Testis (tissue), 3 donors: ENCODE data around the gene RAB11FIP3. TPM values are rescaled to one million over a fixed set of nuclear protein-coding genes. Genes with fewer than 3 reads are reported as not detected.
A peak's percentile ranks its signal among the peaks of the same experiment; 100 is the strongest.

Source experiments
- DNase-seq: peaks from one replicate; pipeline ENCODE4 v3.0.0-alpha.2; 2019
- H3K27ac ChIP-seq, 2 donors: fragments of 200-600 bp; sonication (generic); one replicate each; pipeline ENCODE4 v1.5.1; 2019
- H3K27me3 ChIP-seq: fragments of 200-600 bp; sonication (generic); one replicate; pipeline ENCODE4 v1.5.1; 2019
- H3K36me3 ChIP-seq: fragments of 200-600 bp; sonication (generic); one replicate; pipeline ENCODE4 v1.5.1; 2017; ENCODE audit warnings: low read depth; ENCODE audit errors: missing control alignments
- H3K4me1 ChIP-seq: fragments of 200-600 bp; sonication (generic); one replicate; pipeline ENCODE4 v1.5.1; 2019
- H3K4me3 ChIP-seq, 2 donors: fragments of 200-600 bp; sonication (generic); one replicate each; pipeline ENCODE4 v1.5.1; 2017 to 2019
- H3K9me3 ChIP-seq: fragments of 200-600 bp; sonication (generic); one replicate; pipeline ENCODE4 v1.5.1; 2017
- POLR2A ChIP-seq: fragments of 450-650 bp; IDR thresholded peaks from one replicate; pipeline ENCODE4 v1.6.1; 2017; ENCODE audit warnings: antibody characterized with exemption, mild to moderate bottlenecking, moderate library complexity
- WGBS, 2 donors: methylation state at CpG; one replicate each; pipeline ENCODE4 v1.1.5; 2018; 5-methylcytosine and 5-hydroxymethylcytosine counted together
- intact Hi-C: fragments of 100-400 bp; cut with DNase I; formaldehyde crosslinking; loops from one replicate; pipeline ENCODE4 v1.15.1; 2023; ENCODE audit warnings: low total_unique reads
- polyA plus RNA-seq: library from polyadenylated mRNA; stranded (reverse); fragments of 350-450 nt; fragmentation: Illumina TruSeq; extraction: RNeasy Lipid Tissue Mini Kit (QIAGEN cat#74804); gene quantifications from one replicate; pipeline ENCODE4 v1.2.3, GENCODE V29; 2014; ENCODE audit warnings: low read depth, low replicate concordance; ENCODE audit not compliant: insufficient read depth
- total RNA-seq, 2 donors: library from RNA; depleted of rRNA; stranded (reverse); fragments of >200 nt; gene quantifications; one replicate each; pipeline ENCODE4 v1.2.3, GENCODE V29; 2016
- TF ChIP-seq, protein P1 (sequence below), 3 experiments: fragments of 450-650 bp in 2 of 3; fragments of 200-600 bp in 1 of 3; sonication (generic) in 1 of 3; IDR thresholded peaks; one replicate each; pipeline ENCODE4 v1.5.1; 2016 to 2019; ENCODE audit warnings: antibody characterized with exemption in 3 of 3, mild to moderate bottlenecking in 2 of 3, moderate library complexity in 1 of 3

Gene RAB11FIP3
- total and polyA plus RNA-seq, 3 donors from 2014 or later: 61.7 to 186 (median 166) TPM

DNA sequence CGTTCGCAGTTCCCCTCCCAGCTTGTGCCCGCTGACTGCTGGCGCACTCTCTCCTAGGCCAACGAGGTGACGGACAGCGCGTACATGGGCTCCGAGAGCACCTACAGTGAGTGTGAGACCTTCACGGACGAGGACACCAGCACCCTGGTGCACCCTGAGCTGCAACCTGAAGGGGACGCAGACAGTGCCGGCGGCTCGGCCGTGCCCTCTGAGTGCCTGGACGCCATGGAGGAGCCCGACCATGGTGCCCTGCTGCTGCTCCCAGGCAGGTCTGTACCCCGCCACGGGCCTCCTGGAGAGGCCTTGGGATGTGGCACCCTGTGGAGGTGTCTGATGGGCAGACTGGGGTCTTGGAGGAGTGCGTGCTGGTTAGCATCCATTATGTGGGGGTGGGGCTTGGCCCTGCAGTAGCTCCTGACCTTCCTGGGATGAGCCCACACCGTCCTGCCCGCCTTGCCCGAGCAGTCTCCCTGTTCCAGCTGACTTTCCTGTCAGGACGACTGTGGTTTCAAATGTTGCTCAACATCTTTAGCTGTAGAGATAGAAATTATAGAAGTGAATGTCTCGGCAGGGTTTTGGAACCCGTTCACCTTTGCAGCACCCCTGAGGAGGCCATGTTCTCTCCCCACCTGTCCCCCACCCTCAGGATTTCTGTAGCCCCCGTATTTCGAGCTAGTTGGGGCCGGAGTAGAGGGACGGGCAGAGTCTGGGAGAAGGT lies 57.2 kb downstream of the RAB11FIP3 start:
- H3K4me1 ChIP-seq: peaks cover 22% of the 10 kb centered on the region
- no peaks in the 10 kb centered on the region for H3K36me3 ChIP-seq
- H3K4me3 ChIP-seq: no peak overlapping the region
- peak overlapping the region; percentile 11 to 45 for H3K27ac ChIP-seq
- TF ChIP-seq, protein P1, sequence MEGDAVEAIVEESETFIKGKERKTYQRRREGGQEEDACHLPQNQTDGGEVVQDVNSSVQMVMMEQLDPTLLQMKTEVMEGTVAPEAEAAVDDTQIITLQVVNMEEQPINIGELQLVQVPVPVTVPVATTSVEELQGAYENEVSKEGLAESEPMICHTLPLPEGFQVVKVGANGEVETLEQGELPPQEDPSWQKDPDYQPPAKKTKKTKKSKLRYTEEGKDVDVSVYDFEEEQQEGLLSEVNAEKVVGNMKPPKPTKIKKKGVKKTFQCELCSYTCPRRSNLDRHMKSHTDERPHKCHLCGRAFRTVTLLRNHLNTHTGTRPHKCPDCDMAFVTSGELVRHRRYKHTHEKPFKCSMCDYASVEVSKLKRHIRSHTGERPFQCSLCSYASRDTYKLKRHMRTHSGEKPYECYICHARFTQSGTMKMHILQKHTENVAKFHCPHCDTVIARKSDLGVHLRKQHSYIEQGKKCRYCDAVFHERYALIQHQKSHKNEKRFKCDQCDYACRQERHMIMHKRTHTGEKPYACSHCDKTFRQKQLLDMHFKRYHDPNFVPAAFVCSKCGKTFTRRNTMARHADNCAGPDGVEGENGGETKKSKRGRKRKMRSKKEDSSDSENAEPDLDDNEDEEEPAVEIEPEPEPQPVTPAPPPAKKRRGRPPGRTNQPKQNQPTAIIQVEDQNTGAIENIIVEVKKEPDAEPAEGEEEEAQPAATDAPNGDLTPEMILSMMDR (IDR thresholded peaks at IDR 0.05): no peak
- no peak for TF ChIP-seq POLR2A
- 82 to 91% methylated on average over 25 to 27 of the region's 31 CpGs for WGBS, 2 donors
- no peaks in the 10 kb centered on the region for H3K27me3 ChIP-seq
- no peaks in the 10 kb centered on the region for H3K9me3 ChIP-seq
- DNase-seq: no peak
- intact Hi-C loops: no loop called here

DNA sequence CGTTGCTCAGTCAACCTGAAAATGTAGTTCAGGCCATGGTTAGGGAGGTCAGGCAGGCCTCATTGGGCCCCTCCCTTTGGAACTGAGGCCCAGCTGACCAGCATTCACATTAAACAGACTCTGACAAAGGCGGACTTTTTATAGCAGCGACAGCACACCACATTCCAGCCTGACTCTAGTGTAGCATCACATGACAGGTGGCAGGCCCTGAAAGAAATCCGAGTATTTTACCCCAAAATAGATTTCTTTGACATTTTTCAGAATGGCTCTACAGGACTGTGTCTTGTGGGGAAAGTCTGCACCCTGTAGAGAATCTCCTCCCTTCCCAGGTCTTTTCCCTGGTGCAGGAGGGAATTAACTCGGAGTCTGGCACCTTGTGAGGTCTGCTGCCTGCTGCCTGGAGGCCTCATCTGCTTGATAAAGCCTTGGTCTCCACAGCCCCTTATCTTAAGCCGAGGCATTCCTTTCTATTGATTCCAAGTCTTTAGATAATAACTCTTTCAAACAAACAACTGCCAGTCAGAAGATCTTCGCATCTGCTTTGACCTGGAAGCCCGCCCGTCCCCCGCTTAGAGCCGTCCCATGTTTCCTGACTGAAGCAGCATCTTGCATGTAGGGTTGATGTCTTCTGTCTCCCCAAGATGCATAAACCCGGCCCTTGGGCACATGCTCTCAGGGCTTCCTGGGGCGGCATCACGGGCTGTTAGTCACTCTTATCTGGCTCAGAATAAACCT lies 58.1 kb downstream of the RAB11FIP3 start:
- Histone ChIP-seq H3K36me3 (no peaks in the 10 kb centered on the region), H3K4me3 (no peak overlapping the region), H3K27me3 (no peaks in the 10 kb centered on the region), H3K9me3 (no peaks in the 10 kb centered on the region), H3K4me1 (peaks cover 17% of the 10 kb centered on the region), H3K27ac (peak overlapping the region; percentile 11 to 45)
- peak; percentile 80 for DNase-seq
- WGBS, 2 donors: 72 to 77% methylated on average over 14 of the region's 14 CpGs
- intact Hi-C loops: no loop called here
- TF ChIP-seq, protein P1 (IDR thresholded peaks at IDR 0.05): no peak
- TF ChIP-seq POLR2A: no peak

DNA sequence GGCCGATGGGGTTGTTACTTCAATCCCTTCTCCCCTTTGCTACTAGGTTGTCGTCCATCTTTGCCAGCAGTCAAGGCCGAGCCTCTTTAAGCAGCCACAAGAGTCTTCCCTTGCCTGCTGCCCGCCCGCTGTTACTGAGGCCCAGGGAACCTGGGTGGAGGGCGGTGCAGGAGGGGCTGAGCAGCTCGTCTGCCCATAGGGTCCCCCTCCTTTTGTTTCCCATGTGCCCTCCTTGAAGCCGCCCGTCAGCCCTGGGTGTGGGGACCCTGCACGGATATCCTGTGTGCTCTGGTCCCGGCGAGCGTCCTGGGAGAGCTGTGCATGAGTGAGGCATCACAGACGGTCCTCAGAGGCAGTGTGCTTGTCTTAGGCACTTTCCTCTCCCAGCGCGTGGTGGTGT lies 64.2 kb downstream of the RAB11FIP3 start:
- H3K4me1 ChIP-seq: peaks cover 3% of the 10 kb centered on the region
- H3K9me3 ChIP-seq: no peaks in the 10 kb centered on the region
- H3K27me3 ChIP-seq: no peaks in the 10 kb centered on the region
- H3K27ac ChIP-seq: no peak overlapping the region
- no peaks in the 10 kb centered on the region for H3K36me3 ChIP-seq
- 88 to 91% methylated on average over 16 of the region's 16 CpGs for WGBS, 2 donors
- TF ChIP-seq POLR2A: no peak
- TF ChIP-seq, protein P1 (IDR thresholded peaks at IDR 0.05): no peak
- intact Hi-C loops: no loop called here
- DNase-seq: no peak
- no peak overlapping the region for H3K4me3 ChIP-seq

DNA sequence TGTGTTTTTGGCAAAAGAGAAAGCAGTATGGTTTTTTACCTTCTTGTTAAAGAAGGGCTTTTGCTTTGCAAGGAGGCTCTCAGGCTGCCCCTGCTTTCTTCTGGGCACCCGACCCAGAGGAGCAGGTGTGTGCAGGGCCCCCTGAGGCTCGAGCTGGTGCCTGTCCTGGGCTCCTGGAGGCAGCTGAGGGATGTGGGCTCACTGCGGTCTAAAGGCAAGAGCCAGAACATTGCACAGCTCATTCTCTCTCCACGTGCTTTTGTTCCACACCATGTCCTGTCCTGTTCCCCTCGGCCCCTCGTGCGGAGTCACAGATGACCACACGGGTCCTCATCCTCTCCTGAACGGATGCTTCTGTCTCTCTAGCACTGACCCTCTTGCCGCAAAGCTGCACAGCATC lies 65.3 kb downstream of the RAB11FIP3 start:
- no peak for DNase-seq
- Histone ChIP-seq H3K27ac (no peak overlapping the region), H3K27me3 (no peaks in the 10 kb centered on the region), H3K4me1 (peaks cover 3% of the 10 kb centered on the region), H3K9me3 (no peaks in the 10 kb centered on the region), H3K4me3 (no peak overlapping the region), H3K36me3 (no peaks in the 10 kb centered on the region)
- WGBS, 2 donors: 83 to 93% methylated on average over 10 of the region's 10 CpGs
- intact Hi-C loops: no loop called here
- no peak for TF ChIP-seq POLR2A
- TF ChIP-seq, protein P1 (IDR thresholded peaks at IDR 0.05): no peak
